Measurements from ENCODE around the gene FIBIN.
"Not testable (repeated sequence)": the region's sequence is repeated elsewhere in the genome, so short reads cannot be mapped to it uniquely, and the experiment has no call there.

The FIBIN gene

GRCh38 chr11:26993965-26994457, at the start of gene FIBIN:
Gene FIBIN, plus strand, starts transcription at chr11:26994112. Its CDS starts 415 bp downstream, at chr11:26994527.
- DNase-seq (ENCODE audit: low read depth, low spot score) = no peak

- DNase-seq (ENCODE audit: low read depth, low spot score) = no peak
Observed at GRCh38 chr11:26944866-26945664, 48.8 kb upstream of the FIBIN start.

- DNase-seq (ENCODE audit: low read depth, low spot score) = no peak
Observed at GRCh38 chr11:26946257-26946716, 47.6 kb upstream of the FIBIN start.

GRCh38 chr11:26947379-26947844, 46.5 kb upstream of the FIBIN start:
- no peak for DNase-seq (ENCODE audit: low read depth, low spot score)

- DNase-seq (ENCODE audit: low read depth, low spot score) = no peak
Observed at GRCh38 chr11:26947904-26948639, 45.8 kb upstream of the FIBIN start.

GRCh38 chr11:26948881-26949280, 45.0 kb upstream of the FIBIN start:
- no peak for DNase-seq (ENCODE audit: low read depth, low spot score)

DNA sequence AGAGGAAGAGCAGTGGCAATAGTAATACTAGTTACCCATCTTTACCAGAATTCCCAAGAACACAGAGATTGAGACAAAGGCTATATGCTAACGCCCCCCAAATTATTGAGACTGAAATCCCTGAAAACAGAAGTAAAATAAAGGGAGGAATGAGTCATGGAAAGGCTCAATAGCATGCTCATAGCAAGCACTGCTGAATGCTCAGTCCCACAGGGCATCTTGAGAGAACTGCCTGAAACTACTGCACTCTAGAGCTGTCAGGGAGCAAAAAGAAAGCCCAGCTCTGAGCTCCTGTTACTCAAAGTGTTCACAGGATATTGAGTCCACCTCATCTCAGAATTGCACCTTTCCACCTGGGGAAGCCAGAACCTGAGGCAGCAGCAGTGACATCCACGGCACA, 44.1 kb upstream of the FIBIN start:
- DNase-seq (ENCODE audit: low read depth, low spot score) = no peak

DNA sequence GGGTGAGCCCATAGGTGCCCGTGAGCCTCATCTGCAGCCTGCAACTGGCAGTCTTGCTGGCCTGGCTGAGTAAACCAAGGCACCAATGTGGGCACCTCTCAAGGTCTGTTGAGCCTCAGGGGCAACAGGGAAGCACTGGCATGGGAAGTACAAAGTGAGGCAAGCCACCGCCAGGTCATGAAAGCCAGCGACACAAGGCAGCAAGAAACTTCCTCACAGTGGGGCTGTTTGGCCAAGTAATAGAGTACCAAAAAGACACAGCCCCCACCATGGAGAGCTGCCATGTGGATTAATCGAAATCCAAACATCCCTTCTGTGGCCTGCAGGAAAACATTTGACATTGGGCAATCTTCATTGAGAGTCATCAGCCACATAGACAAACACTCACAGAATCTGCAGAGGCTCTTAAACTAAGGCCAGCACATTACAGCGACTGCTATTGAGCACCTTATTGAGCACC, 43.6 kb upstream of the FIBIN start:
- no peak for DNase-seq (ENCODE audit: low read depth, low spot score)

DNA sequence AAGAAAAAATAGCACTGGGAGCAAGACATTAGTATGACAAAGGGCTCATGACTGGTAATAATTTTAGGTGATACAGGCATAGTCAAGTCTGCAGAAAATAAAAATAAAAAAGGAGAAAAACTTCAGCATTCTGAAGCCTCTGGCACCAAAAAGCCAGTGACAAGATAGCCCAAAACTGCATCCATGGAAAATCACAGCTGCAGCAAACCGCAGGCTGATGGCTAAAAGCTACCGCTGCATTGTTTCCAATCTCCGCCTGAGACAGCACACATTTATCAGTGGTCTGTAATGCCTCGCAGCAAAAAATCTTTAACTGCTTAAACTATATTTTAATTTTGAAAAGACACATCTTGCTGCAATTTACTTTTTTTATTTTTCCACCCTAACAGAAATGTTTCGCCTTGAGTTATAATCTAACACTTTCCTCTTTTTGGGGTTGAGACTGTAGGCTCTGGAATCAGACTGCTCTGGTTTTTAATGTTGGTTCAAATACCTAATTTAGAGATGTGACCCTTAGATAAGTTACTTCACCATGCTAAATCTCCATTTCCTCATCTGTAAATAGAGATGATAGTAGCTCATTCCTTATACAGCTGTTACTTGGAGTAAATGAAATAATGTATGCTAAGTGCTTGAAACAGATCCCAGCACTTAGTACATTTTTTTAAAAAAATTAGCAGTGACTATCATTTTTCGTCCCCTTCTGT, 42.0 kb upstream of the FIBIN start:
- DNase-seq (ENCODE audit: low read depth, low spot score) = no peak

DNA sequence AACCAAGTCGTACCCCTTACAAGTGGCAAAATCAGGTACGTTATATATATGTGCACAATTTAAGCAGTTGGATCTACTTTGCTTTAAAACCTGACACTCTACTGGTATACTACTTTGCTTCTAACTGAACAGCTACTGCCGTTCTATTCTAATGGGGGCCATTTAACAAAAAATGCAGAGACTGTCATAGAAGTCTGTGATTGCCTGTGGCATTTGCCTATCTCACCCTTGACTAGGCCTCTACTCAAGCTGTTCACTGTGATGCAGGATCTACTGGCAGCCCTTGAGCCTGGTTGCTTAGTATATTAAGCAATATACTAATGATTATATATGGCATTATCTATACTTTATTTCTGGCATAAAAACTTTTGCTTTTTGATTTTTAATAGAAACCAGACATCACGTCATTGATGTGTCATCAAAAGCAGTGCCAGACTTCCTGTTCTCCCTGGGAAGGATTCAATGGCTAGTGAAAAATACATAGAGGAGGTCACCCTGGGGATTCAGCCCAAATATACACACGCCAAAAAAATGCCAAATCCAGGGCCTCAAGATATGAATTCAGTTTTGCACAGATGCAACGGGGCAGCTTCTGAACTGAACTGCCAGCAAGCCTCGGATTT, 40.0 kb upstream of the FIBIN start:
- no peak for DNase-seq (ENCODE audit: low read depth, low spot score)

DNA sequence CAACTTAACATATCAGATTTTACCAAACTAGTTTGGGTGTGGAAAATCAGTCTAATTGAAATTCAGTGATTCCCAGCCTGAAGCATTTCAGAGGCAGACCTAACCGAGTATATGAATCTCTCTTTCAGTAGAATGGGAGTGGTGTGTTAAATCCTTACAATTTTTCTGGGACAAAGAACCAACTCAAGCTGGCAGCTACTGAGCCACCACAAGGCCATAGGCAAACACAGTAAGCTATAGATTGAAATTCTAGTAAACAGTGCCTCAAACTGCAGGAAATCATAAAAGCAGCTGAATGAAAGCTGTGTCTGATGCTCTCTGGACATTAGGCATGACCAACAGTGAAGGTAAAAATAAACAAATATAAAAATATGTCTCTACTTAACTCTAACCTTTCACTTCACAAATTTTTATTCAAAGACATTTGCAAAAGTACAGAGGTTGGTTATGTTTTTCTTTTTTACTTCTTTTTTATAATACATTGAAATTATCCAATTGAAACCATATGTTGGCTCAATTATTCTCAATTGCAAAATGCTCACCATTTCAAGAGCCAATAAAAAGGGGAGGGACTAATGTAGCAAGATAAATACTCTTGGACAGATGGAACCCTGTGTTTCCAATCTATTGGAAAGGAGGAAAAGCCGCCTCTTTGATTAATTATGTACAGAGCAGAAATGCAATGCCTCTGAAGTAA, 35.8 kb upstream of the FIBIN start:
- DNase-seq (ENCODE audit: low read depth, low spot score) = no peak

GRCh38 chr11:26958702-26959049, 35.2 kb upstream of the FIBIN start:
- no peak for DNase-seq (ENCODE audit: low read depth, low spot score)

DNA sequence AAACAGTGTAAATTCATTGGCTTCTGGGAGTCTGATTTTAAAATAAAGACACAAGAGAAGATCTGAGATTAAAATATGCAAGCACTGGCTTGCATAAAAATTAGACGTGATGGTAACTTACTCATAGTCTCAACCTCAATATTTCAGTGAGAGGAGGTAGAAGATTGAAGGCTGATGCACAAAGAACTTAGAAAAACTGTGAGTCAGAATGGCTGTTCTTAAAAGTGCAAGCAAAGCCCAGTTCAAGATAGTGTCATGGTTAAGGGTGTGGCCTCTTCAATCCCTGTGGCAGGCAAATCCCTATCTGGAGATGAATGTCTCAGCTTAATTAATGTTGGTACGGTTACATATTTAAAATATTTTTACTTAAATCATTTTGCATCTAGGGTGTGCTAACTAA, 33.6 kb upstream of the FIBIN start:
- DNase-seq (ENCODE audit: low read depth, low spot score) = no peak

DNA sequence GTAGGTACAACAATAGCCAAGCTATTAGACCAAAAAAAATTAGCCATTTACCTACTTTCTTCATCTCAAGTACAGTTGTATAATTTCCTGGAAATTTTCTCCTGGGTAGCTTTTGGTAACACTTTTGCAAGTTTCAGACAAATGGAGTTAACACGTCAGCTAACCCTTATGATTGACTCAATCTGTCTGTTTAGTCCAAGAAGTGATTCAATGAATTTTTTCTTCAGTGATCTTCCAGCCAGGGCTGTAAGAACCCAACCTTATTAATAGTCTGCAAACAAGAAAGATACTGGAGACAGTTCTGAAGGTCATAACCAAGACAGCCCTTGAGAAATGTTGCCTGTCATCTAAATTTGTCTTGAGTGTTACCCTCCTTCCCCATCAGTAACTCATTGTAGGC, 30.1 kb upstream of the FIBIN start:
- no peak for DNase-seq (ENCODE audit: low read depth, low spot score)

DNA sequence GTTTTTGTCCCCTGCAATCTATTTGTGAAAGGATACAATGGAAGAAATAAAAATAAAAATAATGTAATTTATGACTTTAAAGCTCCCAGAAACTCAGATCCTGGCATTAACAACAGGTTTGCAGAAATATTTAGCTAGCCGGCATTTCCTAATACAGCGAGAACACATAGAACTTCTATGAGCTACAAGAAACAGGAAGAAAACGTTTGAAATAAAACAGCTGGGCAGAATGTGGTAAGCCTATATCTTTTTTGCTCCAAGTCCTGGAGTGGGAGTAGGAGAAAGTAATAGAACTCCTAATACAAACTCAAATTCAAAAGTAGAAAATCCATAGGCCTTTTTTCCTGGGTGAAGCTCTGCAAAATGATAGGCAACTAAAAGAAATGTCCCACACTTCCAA, 29.6 kb upstream of the FIBIN start:
- no peak for DNase-seq (ENCODE audit: low read depth, low spot score)

DNA sequence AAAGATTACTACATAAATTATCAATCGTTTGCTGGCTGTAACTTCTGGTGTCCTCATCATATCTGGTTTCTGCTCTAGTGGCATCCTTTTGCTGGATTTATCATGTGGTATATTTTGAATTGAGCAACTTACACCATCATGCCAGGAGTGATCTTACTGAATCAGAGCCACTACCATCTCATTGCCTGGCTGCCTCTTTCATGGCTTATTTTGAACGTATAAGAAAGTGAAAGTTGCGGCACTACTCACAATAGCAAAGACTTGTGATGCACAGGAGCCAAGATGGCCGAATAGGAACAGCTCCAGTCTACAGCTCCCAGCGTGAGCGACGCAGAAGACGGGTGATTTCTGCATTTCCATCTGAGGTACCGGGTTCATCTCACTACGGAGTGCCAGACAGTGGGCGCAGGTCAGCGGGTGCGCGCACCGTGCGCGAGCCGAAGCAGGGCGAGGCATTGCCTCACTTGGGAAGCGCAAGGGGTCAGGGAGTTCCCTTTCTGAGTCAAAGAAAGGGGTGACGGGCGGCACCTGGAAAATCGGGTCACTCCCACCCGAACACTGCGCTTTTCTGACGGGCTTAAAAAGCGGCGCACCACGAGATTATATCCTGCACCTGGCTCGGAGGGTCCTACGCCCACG, 28.9 kb upstream of the FIBIN start:
- DNase-seq (ENCODE audit: low read depth, low spot score) = not testable (repeated sequence)

- DNase-seq (ENCODE audit: low read depth, low spot score) = no peak
Observed at GRCh38 chr11:26971961-26972360, 22.0 kb upstream of the FIBIN start.

DNA sequence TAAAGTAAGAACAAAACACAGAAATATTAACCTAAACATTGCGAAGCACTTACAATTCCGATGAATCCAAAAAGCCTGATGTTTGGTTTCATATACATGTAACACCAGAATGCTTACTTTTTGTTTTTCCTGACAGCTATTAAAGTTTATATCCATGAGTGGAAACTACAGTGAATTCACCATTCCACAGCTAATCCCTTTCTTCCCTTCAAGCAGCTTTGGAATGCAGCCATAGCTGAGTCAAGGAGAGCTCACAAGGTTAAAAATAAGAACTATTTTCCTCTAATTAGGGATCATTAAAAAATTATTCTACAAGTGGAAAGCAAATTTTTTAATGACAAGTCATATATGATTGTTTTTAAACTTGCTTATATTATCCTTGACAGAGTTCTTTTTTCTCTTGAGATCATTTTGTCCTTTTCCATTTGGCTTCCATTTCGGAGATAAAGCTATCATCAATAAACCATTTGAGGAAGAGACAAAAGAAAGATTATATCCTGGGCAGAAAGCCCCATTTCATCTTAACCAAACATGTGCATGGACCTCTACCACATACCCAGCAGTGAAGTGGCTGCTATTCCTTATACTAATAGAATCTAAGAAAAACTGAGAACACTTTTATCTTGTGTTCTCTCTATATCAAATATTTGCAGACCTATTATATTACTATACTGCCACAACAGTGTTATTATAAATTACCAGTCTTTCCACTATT, 19.7 kb upstream of the FIBIN start:
- DNase-seq (ENCODE audit: low read depth, low spot score) = no peak

- no peak for DNase-seq (ENCODE audit: low read depth, low spot score)
Observed at GRCh38 chr11:26974996-26975395, 18.9 kb upstream of the FIBIN start.

GRCh38 chr11:26976389-26976788, 17.5 kb upstream of the FIBIN start:
- no peak for DNase-seq (ENCODE audit: low read depth, low spot score)

All from iPS DF 19.7 (cell line).